Measurements from ENCODE around the gene CBFA2T3.

The CBFA2T3 gene

GRCh38 chr16:88910284-88911135 is 66.5 kb downstream of the CBFA2T3 start:
- TF ChIP-seq EP300 (IDR thresholded peaks at IDR 0.05; ENCODE audit: borderline replicate concordance) (no peak), FOXM1 (IDR thresholded peaks at IDR 0.05; ENCODE audit: borderline replicate concordance, low read depth) (no peak), ZBTB7A (IDR thresholded peaks at IDR 0.05; ENCODE audit: low read depth) (no peak), EGR1 (IDR thresholded peaks at IDR 0.05) (0 out of 2 replicates have a peak, but pooled peaks have one; percentile 30), YY1 (IDR thresholded peaks at IDR 0.05; ENCODE audit: low read depth) (no peak), TAF1 (IDR thresholded peaks at IDR 0.05; ENCODE audit: low read depth) (no peak), NFIC (IDR thresholded peaks at IDR 0.05) (no peak)

- TF ChIP-seq CEBPB (IDR thresholded peaks at IDR 0.05) (no peak), ZBTB7A (IDR thresholded peaks at IDR 0.05; ENCODE audit: low read depth) (no peak), EP300 (IDR thresholded peaks at IDR 0.05; ENCODE audit: borderline replicate concordance) (no peak), CREB1 (IDR thresholded peaks at IDR 0.05; ENCODE audit: low read depth) (no peak), RAD21 (IDR thresholded peaks at IDR 0.05; ENCODE audit: low read depth) (no peak), TAF1 (IDR thresholded peaks at IDR 0.05; ENCODE audit: low read depth) (no peak), TCF12 (IDR thresholded peaks at IDR 0.05; ENCODE audit: low read depth) (no peak), FOXM1 (IDR thresholded peaks at IDR 0.05; ENCODE audit: borderline replicate concordance, low read depth) (no peak), TEAD4 (IDR thresholded peaks at IDR 0.05) (no peak), EGR1 (IDR thresholded peaks at IDR 0.05) (no peak), YY1 (IDR thresholded peaks at IDR 0.05; ENCODE audit: low read depth) (no peak), MAX (IDR thresholded peaks at IDR 0.05) (no peak), USF1 (IDR thresholded peaks at IDR 0.05) (no peak), NFIC (IDR thresholded peaks at IDR 0.05) (no peak), REST (IDR thresholded peaks at IDR 0.05; ENCODE audit: low read depth) (no peak)
Observed at GRCh38 chr16:88909431-88910210, 67.4 kb downstream of the CBFA2T3 start.

GRCh38 chr16:88908307-88908706 is 68.7 kb downstream of the CBFA2T3 start:
- no peak for TF ChIP-seq ZBTB7A (IDR thresholded peaks at IDR 0.05; ENCODE audit: low read depth)
- TF ChIP-seq RAD21 (IDR thresholded peaks at IDR 0.05; ENCODE audit: low read depth), result no peak
- TF ChIP-seq NFIC (IDR thresholded peaks at IDR 0.05), result no peak
- TF ChIP-seq TAF1 (IDR thresholded peaks at IDR 0.05; ENCODE audit: low read depth), result no peak
- no peak for TF ChIP-seq YY1 (IDR thresholded peaks at IDR 0.05; ENCODE audit: low read depth)
- TF ChIP-seq MAX (IDR thresholded peaks at IDR 0.05), result no peak
- TF ChIP-seq REST (IDR thresholded peaks at IDR 0.05; ENCODE audit: low read depth), result no peak
- TF ChIP-seq CREB1 (IDR thresholded peaks at IDR 0.05; ENCODE audit: low read depth), result no peak
- no peak for TF ChIP-seq TEAD4 (IDR thresholded peaks at IDR 0.05)

- TF ChIP-seq CREB1 (IDR thresholded peaks at IDR 0.05; ENCODE audit: low read depth), result no peak
- no peak for TF ChIP-seq CEBPB (IDR thresholded peaks at IDR 0.05)
- no peak for TF ChIP-seq TEAD4 (IDR thresholded peaks at IDR 0.05)
- TF ChIP-seq NFIC (IDR thresholded peaks at IDR 0.05), result no peak
- no peak for TF ChIP-seq EP300 (IDR thresholded peaks at IDR 0.05; ENCODE audit: borderline replicate concordance)
- no peak for TF ChIP-seq TCF12 (IDR thresholded peaks at IDR 0.05; ENCODE audit: low read depth)
- TF ChIP-seq YY1 (IDR thresholded peaks at IDR 0.05; ENCODE audit: low read depth), result no peak
- TF ChIP-seq RAD21 (IDR thresholded peaks at IDR 0.05; ENCODE audit: low read depth), result no peak
- TF ChIP-seq EGR1 (IDR thresholded peaks at IDR 0.05), result no peak
- TF ChIP-seq USF1 (IDR thresholded peaks at IDR 0.05), result no peak
Observed at GRCh38 chr16:88907768-88908167, 69.2 kb downstream of the CBFA2T3 start.

- TF ChIP-seq FOXM1 (IDR thresholded peaks at IDR 0.05; ENCODE audit: borderline replicate concordance, low read depth), result no peak
Observed at GRCh38 chr16:88906535-88907105, 70.4 kb downstream of the CBFA2T3 start.
